Activated CD4-positive, alpha-beta T cell treated with anti-CD3 and anti-CD28 coated beads, Interleukin-10, Interleukin-2, amounts not matched to agents 100 ng/mL and 50 ng/mL, durations not matched to agents 16 hours and 8 hours (primary cell): ENCODE measurements around the gene SLC31A2.
A peak's percentile ranks its signal among the peaks of the same experiment; 100 is the strongest.

Source experiments
- DNase-seq: peaks from one replicate; pipeline ENCODE4 v3.0.0-alpha.2; 2020

SLC31A2 gene

DNA sequence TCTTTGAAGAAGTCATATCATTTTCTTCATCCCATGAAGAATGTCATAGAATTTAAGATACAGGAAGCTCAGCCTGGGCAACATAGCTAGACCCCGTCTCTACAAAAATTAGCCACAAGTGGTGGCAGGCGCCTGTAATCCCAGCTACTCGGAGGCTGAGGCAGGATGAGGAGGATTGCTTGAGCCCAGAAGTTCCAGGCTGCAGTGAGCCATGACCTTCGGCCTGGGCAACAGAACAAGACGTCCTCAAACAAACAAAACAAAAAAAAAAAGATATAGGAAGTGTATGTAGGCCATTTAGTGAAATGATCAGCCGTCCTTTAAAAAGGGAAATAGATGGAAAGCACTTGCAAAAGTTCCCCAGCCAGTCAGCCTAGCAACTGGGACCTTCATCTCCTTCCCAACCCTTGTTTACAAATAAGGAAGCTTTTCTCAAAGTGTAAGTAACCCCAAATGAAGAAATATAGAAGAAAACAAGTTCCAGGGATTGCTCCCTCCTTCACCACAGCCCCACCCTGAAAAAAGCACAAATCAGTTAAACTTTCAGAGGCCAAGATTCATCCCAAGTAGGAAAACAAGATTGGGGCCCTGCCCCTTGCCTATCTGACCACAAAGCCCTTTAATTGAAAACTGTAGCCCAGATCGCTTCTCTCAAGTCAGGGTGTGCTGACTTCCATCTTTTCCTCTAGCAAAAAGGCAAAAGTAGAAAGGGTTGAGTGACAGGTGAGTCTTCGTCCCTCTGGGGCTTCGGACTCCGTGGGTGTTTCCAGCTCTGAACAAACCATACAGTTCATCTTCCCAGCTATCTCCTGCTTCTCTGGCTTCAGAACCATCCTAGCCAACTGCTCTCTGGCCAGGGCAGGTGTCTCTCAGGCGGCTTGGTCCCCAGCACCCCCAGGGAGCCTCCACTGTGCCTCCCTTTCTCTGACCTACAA is 1.2 kb downstream of the SLC31A2 start:
- DNase-seq: no peak

DNA sequence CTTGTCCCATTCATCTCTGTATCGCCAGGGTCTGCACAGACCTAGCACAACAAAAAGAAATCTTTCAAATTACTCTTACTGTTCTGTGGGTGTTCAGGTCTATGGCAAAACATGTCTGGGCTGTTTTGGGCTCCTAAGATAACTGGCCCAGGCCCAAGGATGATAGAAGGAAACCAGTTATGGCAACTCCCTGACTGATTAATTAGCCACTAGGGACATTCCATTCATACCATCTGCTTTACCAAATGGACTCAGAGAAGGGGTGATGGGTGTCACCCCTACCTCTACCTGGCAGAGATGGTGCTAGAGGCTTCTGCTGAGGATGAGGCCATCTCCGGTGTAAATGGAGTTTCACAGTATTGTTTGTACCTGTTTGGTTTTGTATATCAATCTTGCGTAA is 1.9 kb downstream of the SLC31A2 start:
- no peak for DNase-seq

DNA sequence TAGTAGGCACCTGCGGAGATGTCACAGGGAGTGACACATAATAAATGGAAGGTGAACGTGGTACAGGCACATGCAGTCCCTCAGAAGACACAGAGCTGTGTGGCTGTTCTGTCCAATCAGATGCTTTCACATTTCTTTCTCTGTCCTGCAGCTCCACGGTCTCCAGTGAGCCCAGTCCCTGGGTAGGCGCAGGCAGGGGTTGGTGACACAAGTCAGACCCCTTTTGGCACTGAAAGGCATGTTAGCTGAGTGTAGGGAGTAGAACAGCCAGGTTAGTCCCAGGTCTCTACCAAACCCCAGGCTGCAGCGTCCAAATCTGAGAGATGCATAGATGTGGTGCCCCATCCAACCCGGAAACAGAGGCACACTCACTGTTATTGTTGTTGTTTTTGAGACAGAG is 2.8 kb downstream of the SLC31A2 start:
- DNase-seq: no peak

DNA sequence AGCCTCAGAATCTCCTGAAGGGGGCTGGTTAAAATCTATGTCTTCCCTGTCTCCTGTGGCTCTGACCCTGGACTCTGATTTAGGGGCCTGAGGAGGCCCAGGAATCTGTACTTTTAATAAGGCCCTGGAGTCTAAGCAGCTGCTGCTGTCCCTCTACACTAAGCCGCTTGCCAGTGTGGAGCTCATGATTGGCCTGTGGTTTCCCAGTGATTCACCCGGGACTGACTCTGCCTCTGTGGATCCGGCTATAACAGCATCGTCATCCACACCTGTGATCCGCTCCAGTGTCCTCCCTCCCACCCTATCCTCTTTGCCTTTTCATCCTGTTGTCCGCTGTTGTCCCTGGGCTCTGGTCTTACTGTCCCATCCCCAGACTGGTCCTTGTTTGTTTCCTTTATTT is 3.7 kb downstream of the SLC31A2 start:
- no peak for DNase-seq

DNA sequence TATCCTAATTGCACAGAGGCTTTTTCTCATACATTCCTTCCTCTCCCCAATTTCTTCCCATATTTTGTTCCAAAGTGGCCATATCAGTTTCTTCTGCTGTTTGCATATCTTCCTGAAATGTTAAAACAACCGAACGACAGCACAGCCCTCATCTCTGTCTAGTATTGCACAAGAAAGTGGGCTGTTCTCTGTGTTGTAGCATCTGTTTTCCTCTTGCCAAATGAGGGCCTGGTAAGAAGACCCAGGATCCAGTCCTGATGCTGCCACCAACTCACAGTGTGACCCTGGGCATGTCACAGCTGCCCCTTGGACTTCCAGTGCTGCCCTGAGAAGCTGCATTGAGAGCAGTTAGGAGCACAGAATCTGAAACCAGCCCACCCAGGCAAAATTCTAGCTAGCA is 4.1 kb downstream of the SLC31A2 start:
- DNase-seq: no peak

DNA sequence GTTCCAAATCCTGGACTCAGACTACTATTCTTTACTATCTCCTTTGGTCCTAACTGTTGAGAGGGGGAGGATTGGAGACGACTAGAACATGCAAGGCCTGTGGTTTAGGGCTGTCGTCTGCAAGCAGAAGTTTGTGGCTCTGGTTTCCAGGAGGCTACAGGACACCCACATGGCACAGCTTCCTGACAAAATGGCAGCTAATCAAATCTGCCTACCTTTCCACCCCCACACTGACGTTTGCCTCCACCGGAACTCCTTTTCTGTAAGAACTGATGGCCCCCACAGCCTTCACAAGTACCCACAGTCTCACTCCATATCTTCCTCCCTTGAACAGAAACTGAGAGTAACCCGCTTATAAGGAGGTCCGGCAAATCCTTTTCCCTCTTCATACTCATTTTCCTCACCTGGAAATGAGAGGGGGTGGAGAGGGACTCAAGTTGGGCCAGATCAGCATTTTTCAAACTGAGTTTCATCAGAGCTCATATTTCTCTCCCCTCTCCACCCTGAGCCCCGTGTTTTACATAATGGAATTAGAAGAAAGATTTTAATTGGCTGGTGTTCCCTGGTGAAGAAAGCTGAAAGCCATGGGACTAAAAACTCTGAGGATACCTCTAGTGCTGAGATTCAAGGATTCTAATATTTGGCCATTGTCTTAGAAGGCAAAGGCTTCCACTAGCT is 5.2 kb downstream of the SLC31A2 start:
- DNase-seq: peak; percentile 42

DNA sequence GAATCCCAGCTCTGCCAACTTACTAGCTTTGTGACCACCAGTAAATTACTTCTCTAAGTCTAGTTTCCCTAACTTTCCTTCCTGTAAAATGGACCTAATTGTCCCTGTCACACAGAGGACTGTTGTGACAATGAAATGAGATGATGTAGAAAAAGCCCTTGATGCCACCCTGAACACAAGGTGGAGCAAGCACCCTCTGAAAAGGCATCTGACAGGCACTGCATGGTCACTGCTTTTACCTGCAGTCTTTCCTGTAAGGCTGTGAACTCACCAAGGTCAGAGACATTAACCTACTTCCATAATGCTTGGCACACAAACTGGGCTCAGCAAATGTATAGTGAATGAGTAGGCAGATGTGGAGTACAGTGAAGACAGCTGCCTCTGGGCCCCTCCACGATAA is 6.1 kb downstream of the SLC31A2 start:
- DNase-seq: peak; percentile 8

DNA sequence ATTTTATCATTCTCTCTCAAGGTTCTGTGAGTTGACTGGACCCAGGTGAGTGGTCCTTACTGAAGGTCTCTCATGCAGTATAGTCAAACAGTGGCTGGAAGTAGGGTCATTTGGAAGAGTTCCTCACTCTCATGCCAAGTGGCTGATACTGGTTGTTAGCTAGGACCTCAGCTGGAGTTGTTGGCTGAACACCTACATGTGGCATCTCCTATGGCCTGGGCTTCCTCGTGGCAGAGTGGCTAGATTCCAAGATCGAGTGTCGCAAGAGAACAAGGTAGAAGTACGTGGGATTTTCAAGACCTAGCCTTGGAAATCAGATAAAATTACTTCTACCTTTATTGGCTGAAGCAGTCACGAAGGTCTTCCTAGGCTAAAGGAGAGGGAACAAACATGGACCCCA is 7.6 kb downstream of the SLC31A2 start:
- no peak for DNase-seq

DNA sequence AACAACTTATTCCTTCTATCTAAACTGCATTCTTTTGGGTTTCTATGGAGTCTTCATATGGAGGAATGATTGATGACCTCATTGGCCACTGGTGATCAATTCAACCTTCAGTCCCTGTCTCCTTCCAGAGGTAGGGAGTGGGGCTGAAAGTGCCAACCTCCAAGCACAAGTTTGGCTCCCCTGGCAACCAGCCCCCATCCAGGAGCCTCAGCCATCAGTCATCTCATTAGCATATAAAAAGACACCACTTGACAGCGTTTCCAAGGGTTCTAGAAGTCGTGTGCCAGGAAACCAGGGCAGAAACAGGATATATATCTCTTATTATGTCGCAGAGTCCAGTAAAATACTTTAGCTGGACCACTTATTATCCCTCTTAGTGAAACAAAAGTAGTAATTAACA is 9.8 kb downstream of the SLC31A2 start:
- DNase-seq: no peak

DNA sequence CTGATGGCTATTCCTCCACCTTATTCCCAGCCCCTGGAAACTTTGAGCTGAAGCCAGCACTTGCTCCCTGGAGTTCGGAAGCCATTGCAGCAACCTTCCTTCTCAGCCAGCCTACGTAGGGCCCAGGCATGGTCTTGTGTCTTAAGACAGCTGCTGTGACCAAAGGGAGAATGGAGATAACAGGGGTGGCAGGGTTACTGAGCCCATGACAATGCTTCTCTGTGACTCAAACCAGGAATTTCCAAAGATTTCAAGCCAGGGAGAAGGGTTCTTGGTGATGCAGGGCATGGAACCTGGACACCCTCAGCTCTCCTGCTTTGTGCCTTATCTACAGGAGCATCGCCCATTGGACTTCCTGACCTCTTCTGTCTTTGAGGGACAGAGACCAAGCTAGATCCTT is 12.2 kb downstream of the SLC31A2 start:
- DNase-seq: no peak

DNA sequence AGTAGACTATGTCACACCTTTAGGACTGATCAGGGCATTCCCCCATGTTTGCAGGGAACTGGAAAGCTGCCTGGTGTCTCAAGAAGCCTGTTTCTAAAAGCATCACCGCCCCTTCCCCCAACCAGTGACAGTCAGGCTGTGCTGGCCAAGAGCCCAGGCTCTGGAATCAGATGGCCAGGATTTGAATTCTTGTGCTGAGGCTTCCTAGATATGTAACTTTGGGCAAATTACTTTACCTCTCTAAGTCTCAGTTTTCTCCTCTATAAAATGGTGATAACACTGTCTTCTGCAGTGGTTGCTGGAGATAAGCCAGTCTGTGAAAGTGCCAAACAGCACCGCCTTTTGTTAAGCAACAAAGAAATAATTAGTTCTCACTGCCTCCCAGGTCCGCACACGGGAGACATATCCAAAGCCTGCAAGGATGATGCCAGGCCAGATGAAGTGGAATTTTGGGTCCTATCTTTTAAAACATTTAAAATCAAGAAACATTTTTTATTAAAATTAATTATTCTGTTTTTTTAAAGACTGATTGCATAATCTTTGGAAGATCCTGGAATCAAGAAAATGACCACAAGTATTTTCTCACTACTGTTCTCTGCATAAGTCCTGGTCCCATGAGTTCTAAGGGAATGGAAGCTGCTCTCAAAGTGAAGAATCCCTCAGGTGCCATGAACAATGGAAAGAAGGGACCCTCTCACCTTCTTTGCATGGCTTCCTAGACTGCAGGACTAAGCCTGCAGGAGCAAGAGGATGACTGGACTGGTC is 13.9 kb downstream of the SLC31A2 start:
- DNase-seq: no peak

DNA sequence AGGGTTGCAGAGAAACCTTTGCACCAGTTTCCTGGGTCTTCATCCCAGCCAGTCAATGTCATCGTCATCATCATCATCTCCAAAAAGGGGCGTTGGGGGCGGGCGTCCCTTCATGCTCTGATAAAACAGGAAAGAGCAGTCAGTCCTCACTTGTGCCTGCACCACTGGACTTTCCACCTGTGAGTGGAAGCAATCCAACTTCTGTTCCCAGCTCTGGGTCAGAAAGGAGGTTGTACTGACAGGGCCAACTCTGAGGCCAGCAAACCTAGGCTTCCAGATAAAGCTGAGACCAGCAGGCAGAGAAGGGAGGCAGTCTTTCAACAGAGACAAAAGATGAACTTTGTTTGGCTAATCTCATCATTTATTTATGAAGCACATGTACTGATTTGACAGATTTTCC is 15.2 kb downstream of the SLC31A2 start:
- DNase-seq: no peak

DNA sequence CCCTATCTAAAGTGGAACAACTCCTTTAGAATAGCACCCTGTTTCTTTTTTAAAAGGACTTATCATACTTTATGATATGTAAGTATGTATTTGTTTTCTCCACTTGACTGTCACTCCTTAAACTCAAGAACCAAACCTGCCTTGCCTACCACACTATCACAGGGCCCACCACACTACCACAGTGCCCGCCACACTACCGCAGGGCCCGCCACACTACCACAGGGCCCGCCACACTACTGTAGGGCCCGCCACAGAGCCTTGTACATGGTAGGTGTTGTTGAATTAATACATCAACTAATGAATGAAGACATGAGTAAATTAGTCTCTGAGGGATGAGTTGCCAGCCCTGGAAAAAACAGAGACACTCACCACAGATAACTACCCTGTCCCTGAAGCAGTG is 18.0 kb downstream of the SLC31A2 start:
- DNase-seq: no peak

DNA sequence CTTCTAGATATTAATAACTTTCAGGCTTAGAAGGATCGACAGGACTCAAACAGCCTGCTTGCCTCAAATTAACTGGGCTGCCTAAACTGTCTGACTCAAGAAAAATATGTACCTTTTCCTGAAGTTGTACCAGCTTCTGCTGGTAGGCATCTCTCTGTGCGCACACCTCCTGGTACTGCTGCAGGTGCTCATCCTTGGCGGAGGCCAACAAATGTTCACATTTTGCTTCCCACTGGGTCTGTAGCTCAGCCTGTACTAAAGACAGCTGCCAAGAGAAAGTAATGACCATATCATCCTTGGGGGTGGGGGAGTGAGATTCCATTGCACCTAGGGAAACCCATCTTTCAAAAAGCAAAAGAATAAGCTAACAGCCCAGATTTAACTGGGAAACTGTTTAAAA is 22.5 kb downstream of the SLC31A2 start:
- no peak for DNase-seq

DNA sequence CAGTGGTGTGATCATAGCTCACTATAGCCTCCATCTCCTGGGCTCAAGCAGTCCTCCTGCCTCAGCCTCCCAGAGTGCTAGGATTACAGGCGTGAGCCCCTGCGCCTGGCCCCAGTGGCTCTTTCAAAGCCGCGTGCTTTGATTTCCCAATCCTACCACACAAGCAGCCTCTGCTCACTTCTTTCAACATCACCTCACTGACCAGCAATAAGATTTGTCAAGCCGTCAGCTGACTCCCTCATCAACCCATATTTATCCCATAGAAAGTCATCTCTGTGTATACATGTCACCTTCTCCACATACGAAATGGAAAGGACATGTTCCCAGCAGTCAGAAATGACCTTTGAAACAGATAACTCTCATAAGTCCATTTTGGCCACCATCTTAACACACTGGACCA is 26.0 kb downstream of the SLC31A2 start:
- DNase-seq: no peak

DNA sequence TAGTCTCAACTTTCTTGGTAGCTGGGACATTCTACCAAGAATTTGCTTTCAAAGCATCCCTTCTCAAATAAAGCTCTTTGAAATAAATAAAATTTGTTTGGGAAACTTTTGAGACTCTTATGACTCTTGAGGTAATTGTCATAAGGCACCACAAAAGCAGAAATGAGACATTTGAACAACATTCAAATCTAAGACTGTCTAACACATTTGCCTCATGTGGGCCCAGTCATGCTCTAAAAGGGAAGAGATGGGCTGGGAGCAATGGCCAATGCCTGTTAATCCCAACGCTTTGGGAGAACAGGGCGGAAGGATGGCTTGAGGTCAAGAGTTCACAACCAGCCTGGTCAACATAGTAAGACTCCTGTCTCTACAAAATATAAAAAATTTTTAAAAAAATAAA is 26.4 kb downstream of the SLC31A2 start:
- no peak for DNase-seq

DNA sequence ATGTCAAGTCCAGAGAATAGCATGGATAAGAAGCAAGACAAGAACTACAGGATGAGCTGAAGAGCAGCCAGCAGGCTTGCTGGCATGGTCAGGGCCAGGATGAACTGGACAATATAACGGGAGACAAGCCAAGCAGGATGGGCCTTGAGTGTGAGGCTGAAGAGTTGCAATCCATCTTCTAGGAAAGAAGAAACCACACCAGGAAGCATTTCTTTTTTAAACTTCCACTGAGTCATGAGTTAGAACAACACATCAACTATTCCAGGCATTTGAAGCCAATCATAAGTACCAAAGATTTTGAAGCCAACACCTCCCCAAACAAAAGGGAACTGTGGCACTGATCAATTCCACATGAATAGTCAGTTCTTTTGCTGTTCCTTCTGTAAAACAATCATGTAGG is 27.3 kb downstream of the SLC31A2 start:
- DNase-seq: no peak

DNA sequence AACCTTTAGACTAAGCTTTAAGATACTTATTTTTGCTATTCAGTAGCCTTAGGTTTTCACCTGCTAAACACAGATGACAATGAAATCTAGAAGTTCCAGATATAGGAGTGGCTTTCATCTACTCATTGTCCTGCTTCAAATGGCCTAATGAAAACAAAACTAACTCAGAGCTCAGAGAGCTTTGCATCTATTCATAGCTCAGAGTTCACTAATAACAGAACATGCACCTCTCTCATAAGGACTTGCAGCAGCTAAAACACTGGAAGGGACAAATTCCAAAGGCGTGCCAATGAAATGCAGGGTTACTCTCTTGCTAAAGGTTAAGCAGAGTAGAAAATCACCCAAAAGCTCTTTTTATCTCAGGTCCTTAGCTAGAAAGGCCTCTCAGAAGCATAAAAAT is 29.0 kb downstream of the SLC31A2 start:
- no peak for DNase-seq

DNA sequence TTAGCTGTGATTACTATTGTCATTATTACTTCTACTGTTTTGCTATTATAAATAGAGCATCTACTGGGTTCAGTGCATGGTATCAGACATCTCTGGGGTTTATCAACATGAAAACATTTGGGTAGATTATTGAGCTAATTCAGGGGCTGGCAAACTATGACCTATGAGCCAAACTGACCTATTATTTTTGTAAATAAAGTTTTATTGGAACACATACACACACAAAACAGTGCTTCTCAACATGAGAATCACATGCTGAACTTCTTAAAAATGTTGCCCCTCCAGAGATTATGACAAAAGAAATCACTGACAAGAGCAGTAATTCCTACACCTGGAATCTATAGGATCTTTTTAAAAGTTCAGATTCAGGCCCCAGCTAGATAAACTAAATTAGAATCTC is 30.4 kb downstream of the SLC31A2 start:
- DNase-seq: no peak

DNA sequence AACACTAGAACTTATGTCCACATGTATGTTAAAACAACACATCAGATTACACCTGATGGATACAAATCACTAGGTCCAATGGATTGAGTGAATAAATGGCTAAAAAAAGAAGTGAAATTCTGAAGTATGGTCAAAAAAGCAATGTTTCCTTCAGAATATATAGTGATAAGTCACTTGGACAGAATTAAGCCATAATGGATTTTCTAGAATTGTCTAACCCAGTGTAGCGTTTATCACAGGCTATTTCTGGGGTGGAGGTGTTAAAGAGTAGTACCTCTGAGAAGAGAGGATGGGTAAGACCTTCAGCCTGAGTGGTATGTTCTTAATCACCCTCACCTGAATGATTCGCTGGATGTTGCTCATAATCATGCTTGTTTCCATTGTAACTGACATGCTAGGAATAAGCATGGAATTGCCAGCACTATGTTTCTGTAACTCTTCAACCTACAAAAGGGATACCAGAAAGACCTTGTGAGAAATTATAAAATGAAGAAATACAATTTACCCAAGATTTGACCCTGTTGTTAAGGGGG is 33.2 kb downstream of the SLC31A2 start:
- DNase-seq: no peak

DNA sequence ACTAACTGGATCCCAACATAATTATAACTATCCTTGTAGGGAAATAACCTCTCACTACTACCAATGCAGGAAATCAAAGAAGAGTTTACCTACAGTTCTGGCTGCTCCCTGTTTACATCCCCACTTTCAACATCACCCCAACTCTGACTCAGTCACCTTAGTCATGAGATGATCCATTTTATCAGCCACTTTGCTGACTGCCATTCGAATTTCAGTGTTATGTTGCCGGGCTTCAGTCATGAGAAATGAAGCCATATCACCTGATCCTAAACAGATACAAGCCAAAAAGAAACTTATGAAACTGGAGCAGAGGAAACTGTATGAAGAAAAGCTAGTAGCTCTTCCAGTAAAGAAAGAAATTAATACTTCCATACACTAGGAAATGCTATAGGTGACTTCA is 33.7 kb downstream of the SLC31A2 start:
- no peak for DNase-seq

DNA sequence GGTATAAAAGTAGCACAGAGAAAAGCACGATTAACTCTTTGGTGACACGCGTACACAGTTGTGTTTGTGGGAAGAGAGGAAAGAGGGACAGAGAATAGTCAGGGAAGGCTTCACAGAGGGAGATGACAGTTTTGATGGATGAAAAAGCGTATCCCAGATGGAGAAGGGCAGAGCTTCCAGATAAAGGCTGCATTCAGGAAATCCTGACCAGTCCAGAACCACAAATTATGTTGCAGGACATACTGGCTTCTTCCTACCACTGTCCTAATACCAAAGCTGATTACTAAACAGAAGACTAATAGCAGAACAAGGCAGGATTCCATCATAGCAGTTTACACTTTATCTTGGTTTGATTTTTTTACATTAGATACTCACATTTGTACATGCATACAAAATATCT is 34.5 kb downstream of the SLC31A2 start:
- no peak for DNase-seq

DNA sequence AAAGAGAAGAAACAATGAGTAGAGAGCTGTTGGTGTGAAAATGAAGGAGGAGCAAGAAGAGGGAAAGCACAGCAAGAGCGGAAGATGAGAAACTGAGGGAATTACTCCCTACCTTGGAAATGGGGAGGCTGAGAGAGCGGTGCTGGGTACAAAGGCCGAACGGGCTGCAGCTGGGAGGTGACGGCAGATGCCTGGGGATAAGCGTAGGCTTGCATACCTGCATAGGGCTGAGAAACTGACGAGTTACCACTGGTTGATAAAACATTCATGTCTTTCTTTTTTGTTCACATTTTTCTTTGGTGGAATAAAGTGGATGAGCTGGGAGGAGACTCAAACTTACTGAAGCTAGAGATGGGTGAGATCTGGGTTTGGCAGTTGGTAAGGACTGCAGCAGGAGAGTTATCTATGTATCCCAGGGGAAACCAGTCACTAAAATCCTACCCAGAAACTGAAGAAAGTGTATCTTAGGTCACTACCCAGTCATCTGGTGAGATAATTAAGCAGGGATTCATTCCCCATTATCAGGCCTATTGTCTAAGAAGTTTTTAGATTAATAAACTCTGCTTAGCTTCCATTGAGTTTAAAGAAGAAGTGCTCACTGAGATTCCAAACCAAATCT is 35.4 kb downstream of the SLC31A2 start:
- no peak for DNase-seq
